Measurements from ENCODE around the gene ITGAL. TPM values are rescaled to one million over a fixed set of nuclear protein-coding genes. Genes with fewer than 3 reads are reported as not detected.

ITGAL gene
- total RNA-seq, 1 donor from 2014 or later: 292 TPM

DNA sequence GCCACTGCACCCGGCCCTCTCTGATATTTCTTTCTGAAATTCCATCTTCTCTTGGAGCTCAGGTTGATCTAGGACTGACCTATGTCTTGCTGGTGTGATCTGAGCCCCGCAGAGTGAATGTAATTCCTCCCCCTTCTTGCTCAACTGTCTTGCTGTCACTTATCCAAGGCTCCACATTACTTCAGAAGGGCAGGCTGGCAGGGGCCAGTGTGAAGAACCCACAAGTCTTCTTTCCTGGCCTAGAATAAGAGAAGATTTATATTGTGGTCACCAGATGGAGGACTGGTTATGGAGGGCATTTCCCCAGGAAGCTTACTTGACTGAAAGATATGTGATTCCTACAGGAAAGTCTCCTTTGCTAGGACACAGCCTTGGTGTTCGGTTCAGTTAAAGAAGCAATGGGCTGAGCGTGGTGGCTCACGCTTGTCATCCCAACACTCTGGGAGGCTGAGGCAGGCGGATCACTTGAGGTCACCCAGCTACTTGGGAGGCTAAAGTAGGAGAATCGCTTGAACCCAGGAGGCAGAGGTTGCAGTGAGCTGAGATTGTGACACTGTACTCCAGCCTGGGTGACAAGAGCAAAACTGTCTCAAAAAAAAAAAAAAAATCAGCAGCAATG lies 13.4 kb downstream of the ITGAL start:
- Mint-ChIP-seq H3K9me3 (no peaks in the 10 kb centered on the region), H3K27me3 (ENCODE audit: low read depth) (no peaks in the 10 kb centered on the region), H3K36me3 (ENCODE audit: low read depth) (peaks cover 92% of the 10 kb centered on the region), H3K4me3 (ENCODE audit: low read depth) (no peak overlapping the region), H3K27ac (peak overlapping the region; percentile 65), H3K4me1 (ENCODE audit: low read depth) (peaks cover 41% of the 10 kb centered on the region)
- intact Hi-C loops (cut with micrococcal nuclease): loop anchor here (5.0 kb wide), 1 partner anchor 39 kb away; the partner anchor contains the start of gene SEPHS2
- DNase-seq (ENCODE audit: low spot score): no peak

DNA sequence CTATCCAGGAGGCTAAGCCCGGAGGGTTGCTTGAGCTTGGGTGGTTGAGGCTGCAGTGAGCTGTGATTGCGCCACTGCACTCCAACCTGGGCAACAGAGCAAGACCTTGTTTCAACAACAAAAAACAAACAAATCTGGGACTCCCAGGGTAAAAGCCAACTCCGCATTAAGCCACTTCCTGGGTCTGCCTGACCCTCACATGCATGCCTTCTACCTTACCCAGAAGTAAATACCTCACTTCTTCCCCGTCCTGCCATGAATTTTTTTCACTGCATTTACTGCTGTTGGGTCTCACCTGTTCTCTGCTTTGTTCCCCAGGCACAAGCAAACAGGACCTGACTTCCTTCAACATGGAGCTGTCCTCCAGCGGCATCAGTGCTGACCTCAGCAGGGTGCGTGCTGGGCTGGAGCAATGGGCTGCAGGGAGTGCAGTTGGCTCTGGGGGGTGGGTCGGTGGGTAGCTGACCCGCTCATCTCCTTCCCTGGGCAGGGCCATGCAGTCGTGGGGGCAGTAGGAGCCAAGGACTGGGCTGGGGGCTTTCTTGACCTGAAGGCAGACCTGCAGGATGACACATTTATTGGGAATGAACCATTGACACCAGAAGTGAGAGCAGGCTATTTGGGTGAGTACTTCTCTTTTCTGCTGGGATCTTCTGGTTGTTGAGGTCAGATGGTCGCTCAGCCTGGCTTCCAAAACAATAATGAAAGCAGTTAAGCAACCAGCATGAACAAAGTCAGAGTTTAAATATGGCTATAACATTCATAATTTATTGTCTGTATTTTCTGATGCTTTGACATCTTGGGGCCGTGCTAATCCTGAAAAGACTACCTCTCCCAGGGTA lies 16.4 kb downstream of the ITGAL start:
- H3K4me3 Mint-ChIP-seq (ENCODE audit: low read depth): no peak overlapping the region
- DNase-seq (ENCODE audit: low spot score): no peak
- peaks cover 29% of the 10 kb centered on the region for H3K4me1 Mint-ChIP-seq (ENCODE audit: low read depth)
- intact Hi-C loops (cut with micrococcal nuclease): loop anchor here (5.0 kb wide), 1 partner anchor 42 kb away; the partner anchor contains the start of gene SEPHS2
- peak overlapping the region; percentile 17 for H3K27ac Mint-ChIP-seq
- H3K27me3 Mint-ChIP-seq (ENCODE audit: low read depth): no peaks in the 10 kb centered on the region
- H3K36me3 Mint-ChIP-seq (ENCODE audit: low read depth): peaks cover 76% of the 10 kb centered on the region
- no peaks in the 10 kb centered on the region for H3K9me3 Mint-ChIP-seq

GRCh38 chr16:30490210-30490609 lies 17.7 kb downstream of the ITGAL start:
- H3K4me1 Mint-ChIP-seq (ENCODE audit: low read depth): peaks cover 33% of the 10 kb centered on the region
- no peaks in the 10 kb centered on the region for H3K27me3 Mint-ChIP-seq (ENCODE audit: low read depth)
- peak overlapping the region; percentile 25 for H3K27ac Mint-ChIP-seq
- no peak overlapping the region for H3K4me3 Mint-ChIP-seq (ENCODE audit: low read depth)
- no peak for DNase-seq (ENCODE audit: low spot score)
- peaks cover 76% of the 10 kb centered on the region for H3K36me3 Mint-ChIP-seq (ENCODE audit: low read depth)
- intact Hi-C loops (cut with micrococcal nuclease): no loop called here
- no peaks in the 10 kb centered on the region for H3K9me3 Mint-ChIP-seq

DNA sequence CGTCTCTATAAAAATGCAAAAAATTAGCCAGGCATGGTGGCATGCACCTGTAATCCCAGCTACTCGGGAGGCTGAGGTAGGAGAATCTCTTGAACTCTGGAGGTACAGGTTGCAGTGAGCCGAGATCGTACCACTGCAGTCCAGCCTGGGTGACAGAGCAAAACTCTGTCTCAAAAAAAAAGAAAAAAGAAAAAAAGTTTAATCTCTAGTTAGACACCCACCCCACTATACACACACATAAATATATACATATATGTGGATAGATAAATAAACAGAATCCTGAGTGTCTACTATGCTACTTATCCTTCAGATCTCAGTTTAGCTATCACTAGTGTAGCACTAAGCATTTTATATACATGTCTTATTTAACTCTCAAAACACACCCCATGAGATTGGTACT lies 18.7 kb downstream of the ITGAL start:
- Mint-ChIP-seq H3K36me3 (ENCODE audit: low read depth) (peaks cover 74% of the 10 kb centered on the region), H3K27ac (peak overlapping the region; percentile 75), H3K4me1 (ENCODE audit: low read depth) (peaks cover 29% of the 10 kb centered on the region), H3K9me3 (no peaks in the 10 kb centered on the region), H3K27me3 (ENCODE audit: low read depth) (no peaks in the 10 kb centered on the region), H3K4me3 (ENCODE audit: low read depth) (no peak overlapping the region)
- DNase-seq (ENCODE audit: low spot score): no peak
- intact Hi-C loops (cut with micrococcal nuclease): no loop called here

- Mint-ChIP-seq H3K9me3 (no peaks in the 10 kb centered on the region), H3K27me3 (ENCODE audit: low read depth) (no peaks in the 10 kb centered on the region), H3K4me3 (ENCODE audit: low read depth) (no peak overlapping the region), H3K27ac (peak overlapping the region; percentile 75), H3K4me1 (ENCODE audit: low read depth) (peaks cover 26% of the 10 kb centered on the region), H3K36me3 (ENCODE audit: low read depth) (peaks cover 71% of the 10 kb centered on the region)
- DNase-seq (ENCODE audit: low spot score): no peak
- intact Hi-C loops (cut with micrococcal nuclease): no loop called here
Observed at GRCh38 chr16:30491744-30492308, 19.3 kb downstream of the ITGAL start.

DNA sequence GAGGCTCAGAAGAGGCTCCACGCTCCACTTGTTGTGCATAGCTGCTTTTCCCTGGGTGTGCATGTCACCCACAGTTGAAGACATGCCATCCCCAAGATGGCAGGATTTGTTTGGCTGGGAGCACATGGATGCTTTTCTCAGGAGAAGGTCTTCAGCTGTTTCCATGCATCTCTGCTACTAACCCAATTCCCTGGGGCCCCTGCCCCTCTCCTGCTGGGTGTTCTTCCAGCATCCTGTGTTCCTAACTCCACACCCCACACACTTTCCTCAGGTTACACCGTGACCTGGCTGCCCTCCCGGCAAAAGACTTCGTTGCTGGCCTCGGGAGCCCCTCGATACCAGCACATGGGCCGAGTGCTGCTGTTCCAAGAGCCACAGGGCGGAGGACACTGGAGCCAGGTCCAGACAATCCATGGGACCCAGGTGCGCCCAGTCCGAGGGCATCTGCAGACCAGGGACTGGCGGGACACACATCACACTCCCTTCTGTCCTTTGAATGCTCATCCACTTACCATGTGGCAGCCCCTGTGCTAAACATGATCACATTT lies 21.5 kb downstream of the ITGAL start:
- no peak overlapping the region for H3K4me3 Mint-ChIP-seq (ENCODE audit: low read depth)
- no peak for DNase-seq (ENCODE audit: low spot score)
- no peaks in the 10 kb centered on the region for H3K27me3 Mint-ChIP-seq (ENCODE audit: low read depth)
- H3K27ac Mint-ChIP-seq: no peak overlapping the region
- intact Hi-C loops (cut with micrococcal nuclease): no loop called here
- H3K4me1 Mint-ChIP-seq (ENCODE audit: low read depth): peaks cover 20% of the 10 kb centered on the region
- no peaks in the 10 kb centered on the region for H3K9me3 Mint-ChIP-seq
- H3K36me3 Mint-ChIP-seq (ENCODE audit: low read depth): peaks cover 63% of the 10 kb centered on the region

DNA sequence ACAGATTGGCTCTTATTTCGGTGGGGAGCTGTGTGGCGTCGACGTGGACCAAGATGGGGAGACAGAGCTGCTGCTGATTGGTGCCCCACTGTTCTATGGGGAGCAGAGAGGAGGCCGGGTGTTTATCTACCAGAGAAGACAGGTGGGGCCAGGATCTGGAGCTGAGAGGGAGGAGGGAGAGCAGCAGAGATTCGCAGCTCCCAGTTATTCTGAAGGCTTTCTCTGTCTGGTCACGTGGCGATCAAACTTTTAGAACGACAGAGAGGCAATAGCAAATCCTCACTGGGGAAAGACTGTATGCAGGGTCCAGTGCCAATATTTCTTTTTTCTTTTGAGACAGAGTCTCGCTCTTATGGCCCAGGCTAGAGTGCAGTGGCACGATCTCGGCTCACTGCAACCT lies 22.2 kb downstream of the ITGAL start:
- Mint-ChIP-seq H3K4me3 (ENCODE audit: low read depth) (no peak overlapping the region), H3K4me1 (ENCODE audit: low read depth) (peaks cover 21% of the 10 kb centered on the region), H3K27me3 (ENCODE audit: low read depth) (no peaks in the 10 kb centered on the region), H3K9me3 (no peaks in the 10 kb centered on the region), H3K27ac (peak overlapping the region; percentile 43), H3K36me3 (ENCODE audit: low read depth) (peaks cover 60% of the 10 kb centered on the region)
- DNase-seq (ENCODE audit: low spot score): no peak
- intact Hi-C loops (cut with micrococcal nuclease): no loop called here

DNA sequence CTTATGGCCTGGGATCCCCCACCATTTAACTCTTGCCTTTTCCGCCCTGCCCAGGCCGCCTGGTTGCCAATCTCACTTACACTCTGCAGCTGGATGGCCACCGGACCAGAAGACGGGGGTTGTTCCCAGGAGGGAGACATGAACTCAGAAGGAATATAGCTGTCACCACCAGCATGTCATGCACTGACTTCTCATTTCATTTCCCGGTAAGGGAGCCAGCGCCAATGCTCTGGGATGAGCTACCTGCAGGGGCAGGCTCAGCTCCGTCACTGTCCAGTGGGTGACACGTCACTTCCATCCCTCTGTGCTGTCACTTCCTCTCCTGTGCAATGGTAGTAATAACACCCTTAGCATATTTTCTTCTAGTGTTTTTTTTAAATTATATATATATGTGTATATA lies 26.7 kb downstream of the ITGAL start:
- intact Hi-C loops (cut with micrococcal nuclease): no loop called here
- Mint-ChIP-seq H3K4me3 (ENCODE audit: low read depth) (no peak overlapping the region), H3K4me1 (ENCODE audit: low read depth) (peaks cover 13% of the 10 kb centered on the region), H3K9me3 (no peaks in the 10 kb centered on the region), H3K27me3 (ENCODE audit: low read depth) (no peaks in the 10 kb centered on the region), H3K36me3 (ENCODE audit: low read depth) (peaks cover 50% of the 10 kb centered on the region), H3K27ac (no peak overlapping the region)
- DNase-seq (ENCODE audit: low spot score): no peak

- H3K4me1 Mint-ChIP-seq (ENCODE audit: low read depth): peaks cover 9% of the 10 kb centered on the region
- H3K36me3 Mint-ChIP-seq (ENCODE audit: low read depth): peaks cover 46% of the 10 kb centered on the region
- intact Hi-C loops (cut with micrococcal nuclease): no loop called here
- H3K27me3 Mint-ChIP-seq (ENCODE audit: low read depth): no peaks in the 10 kb centered on the region
- no peaks in the 10 kb centered on the region for H3K9me3 Mint-ChIP-seq
- H3K27ac Mint-ChIP-seq: peak overlapping the region; percentile 1
- no peak for DNase-seq (ENCODE audit: low spot score)
- no peak overlapping the region for H3K4me3 Mint-ChIP-seq (ENCODE audit: low read depth)
Observed at GRCh38 chr16:30503403-30504296, 31.1 kb downstream of the ITGAL start.

DNA sequence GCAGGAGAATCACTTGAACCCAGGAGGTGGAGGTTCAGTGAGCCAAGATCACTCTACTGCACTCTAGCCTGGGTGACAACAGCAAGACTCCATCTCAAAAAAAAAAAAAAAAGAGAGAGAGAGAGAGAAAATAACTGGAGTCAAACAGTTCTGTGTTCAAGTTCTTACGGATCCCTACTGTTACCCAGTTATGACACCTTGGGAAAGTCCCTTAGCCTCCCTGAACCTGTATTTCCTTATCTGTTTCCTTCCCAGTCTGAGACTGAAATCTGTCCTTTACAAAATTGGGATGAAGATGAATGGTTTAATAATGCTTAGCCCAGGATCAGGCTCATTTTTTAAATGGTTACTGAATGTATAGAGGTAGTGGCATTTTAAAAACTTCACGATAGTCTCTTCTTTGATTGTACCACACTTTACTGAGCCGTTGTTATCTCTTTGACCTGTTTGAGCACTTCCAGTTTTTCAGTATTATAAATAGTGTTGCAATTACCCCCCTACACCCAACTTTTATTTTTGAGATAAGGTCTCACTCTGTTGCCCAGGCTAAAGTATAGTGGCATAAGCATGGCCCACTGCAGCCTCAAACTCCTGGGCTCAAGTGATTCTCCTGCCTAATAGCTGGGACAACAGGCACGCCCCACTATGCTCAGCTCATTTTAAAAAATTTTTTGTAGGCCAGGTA lies 36.7 kb downstream of the ITGAL start:
- peaks cover 3% of the 10 kb centered on the region for H3K4me1 Mint-ChIP-seq (ENCODE audit: low read depth)
- H3K27ac Mint-ChIP-seq: no peak overlapping the region
- intact Hi-C loops (cut with micrococcal nuclease): no loop called here

DNA sequence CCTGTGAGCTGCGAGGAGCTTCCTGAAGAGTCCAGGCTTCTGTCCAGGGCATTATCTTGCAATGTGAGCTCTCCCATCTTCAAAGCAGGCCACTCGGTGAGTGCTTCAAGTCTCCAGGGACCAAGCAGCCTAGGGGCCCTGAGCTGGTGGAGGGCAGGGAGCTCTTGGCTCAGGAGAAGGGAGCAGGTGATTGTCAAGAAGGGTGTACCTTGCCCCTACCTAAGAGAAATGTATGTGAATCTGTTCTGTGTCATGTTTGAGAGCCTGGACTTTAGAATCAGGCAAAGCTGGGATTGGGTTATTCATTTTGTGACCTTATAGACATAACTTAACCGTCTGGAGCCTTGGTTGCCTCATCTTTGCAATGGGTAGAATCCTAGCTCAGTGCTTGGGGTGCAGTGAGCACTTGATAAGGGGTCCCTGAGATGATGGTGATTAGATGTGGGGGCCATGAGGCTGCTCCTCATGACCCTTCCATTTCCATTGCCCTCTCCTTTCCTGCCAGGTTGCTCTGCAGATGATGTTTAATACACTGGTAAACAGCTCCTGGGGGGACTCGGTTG lies 37.9 kb downstream of the ITGAL start:
- Mint-ChIP-seq H3K9me3 (no peaks in the 10 kb centered on the region), H3K27me3 (ENCODE audit: low read depth) (no peaks in the 10 kb centered on the region), H3K27ac (no peak overlapping the region), H3K4me1 (ENCODE audit: low read depth) (peaks cover 4% of the 10 kb centered on the region), H3K4me3 (ENCODE audit: low read depth) (no peak overlapping the region), H3K36me3 (ENCODE audit: low read depth) (peaks cover 67% of the 10 kb centered on the region)
- intact Hi-C loops (cut with micrococcal nuclease): no loop called here
- no peak for DNase-seq (ENCODE audit: low spot score)

More for the DNA sequence above, 36.7 kb downstream of the ITGAL start:
- DNase-seq (ENCODE audit: low spot score): no peak
- Mint-ChIP-seq H3K4me3 (ENCODE audit: low read depth) (no peak overlapping the region), H3K36me3 (ENCODE audit: low read depth) (peaks cover 69% of the 10 kb centered on the region), H3K27me3 (ENCODE audit: low read depth) (no peaks in the 10 kb centered on the region), H3K9me3 (no peaks in the 10 kb centered on the region)
